Loucy (cell line): ENCODE data around the gene CCDC69.

ENCODE experiments used
- EZH2phosphoT487 ChIP-seq: fragments of 200-600 bp; IDR thresholded peaks from 2 replicates; pipeline ENCODE4 v1.6.1; 2018; ENCODE audit warnings: antibody characterized with exemption, mild to moderate bottlenecking, moderate library complexity, borderline replicate concordance
- TF ChIP-seq, protein P1 (sequence below): fragments of 200-600 bp; sonication (generic); conservative IDR thresholded peaks from 2 replicates; pipeline ENCODE4 v1.5.1; 2014; ENCODE audit warnings: mild to moderate bottlenecking, antibody characterized with exemption, low read length

DNA sequence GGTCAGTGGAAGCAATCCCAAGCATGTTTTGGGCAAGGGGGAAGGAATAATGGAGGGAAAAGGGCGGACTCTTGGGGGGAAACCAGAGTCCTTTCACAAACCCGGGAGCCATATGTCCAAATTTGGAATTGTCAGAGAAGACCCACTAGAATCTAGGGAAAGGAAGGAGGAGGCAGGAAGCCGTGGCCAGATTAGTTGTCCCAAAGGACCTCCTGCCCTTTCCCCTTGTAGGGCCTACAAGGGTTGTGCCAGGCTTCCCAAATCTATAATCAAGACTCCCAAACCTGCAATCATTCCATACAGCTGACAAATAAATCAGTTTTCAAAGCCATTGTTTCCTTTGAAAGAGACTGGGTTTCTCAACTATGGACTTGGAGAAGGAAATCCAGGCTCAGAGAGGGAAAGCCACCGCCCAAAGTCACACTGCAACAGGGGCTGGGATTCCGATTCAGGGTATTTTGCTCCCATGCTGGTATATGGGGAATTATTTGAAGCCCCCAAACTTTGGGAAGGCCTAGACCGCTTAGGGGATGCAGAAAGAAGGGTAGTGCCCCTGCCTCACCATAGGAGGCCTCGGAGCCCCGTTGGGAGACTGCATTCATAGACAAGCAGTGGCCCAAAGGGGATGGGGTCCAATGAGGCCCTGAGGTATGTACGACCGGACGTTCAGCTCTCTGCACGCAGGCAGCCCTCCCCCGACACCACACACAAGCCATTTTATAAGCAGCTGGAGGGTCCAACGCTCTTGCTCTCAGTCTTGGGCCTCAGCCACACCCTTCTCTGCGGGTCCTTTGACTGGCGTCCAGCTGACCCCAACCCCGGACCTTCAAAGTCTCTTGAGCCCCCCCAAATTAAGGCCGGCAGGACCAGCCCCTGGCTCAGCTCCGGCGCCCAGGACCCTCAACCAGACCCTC is 67.1 kb downstream of the CCDC69 start:
- TF ChIP-seq, protein P1, sequence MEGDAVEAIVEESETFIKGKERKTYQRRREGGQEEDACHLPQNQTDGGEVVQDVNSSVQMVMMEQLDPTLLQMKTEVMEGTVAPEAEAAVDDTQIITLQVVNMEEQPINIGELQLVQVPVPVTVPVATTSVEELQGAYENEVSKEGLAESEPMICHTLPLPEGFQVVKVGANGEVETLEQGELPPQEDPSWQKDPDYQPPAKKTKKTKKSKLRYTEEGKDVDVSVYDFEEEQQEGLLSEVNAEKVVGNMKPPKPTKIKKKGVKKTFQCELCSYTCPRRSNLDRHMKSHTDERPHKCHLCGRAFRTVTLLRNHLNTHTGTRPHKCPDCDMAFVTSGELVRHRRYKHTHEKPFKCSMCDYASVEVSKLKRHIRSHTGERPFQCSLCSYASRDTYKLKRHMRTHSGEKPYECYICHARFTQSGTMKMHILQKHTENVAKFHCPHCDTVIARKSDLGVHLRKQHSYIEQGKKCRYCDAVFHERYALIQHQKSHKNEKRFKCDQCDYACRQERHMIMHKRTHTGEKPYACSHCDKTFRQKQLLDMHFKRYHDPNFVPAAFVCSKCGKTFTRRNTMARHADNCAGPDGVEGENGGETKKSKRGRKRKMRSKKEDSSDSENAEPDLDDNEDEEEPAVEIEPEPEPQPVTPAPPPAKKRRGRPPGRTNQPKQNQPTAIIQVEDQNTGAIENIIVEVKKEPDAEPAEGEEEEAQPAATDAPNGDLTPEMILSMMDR: peak; percentile 23; the same call in 1 of the 2 replicates
- TF ChIP-seq EZH2phosphoT487: no peak
